GM19239 (cell line): ENCODE data around the gene PHYH.
A peak's percentile ranks its signal among the peaks of the same experiment; 100 is the strongest.
"Not testable (repeated sequence)": the region's sequence is repeated elsewhere in the genome, so short reads cannot be mapped to it uniquely, and the experiment has no call there.

Source experiments
- DNase-seq: peaks from one replicate; pipeline ENCODE4 v3.0.0; 2011; ENCODE audit warnings: low spot score; ENCODE audit not compliant: insufficient read length
- FAIRE-seq: peaks from 2 replicates; lab custom pipeline; 2011; peaks lifted over from hg19 to GRCh38; lab: Jason Lieb, UNC

PHYH gene

GRCh38 chr10:13322615-13323148, 22.8 kb upstream of the PHYH start:
- FAIRE-seq: no peak

GRCh38 chr10:13321576-13321975, 21.7 kb upstream of the PHYH start:
- FAIRE-seq (no peak), DNase-seq (no peak)

More at GRCh38 chr10:13322615-13323148, 22.8 kb upstream of the PHYH start:
- no peak for DNase-seq

- FAIRE-seq (no peak), DNase-seq (no peak)
Measured at GRCh38 chr10:13319166-13319565, 19.3 kb upstream of the PHYH start.

GRCh38 chr10:13317474-13317873, 17.6 kb upstream of the PHYH start:
- FAIRE-seq: no peak

GRCh38 chr10:13316635-13317311, 16.9 kb upstream of the PHYH start:
- FAIRE-seq (no peak), DNase-seq (no peak)

More at GRCh38 chr10:13317474-13317873, 17.6 kb upstream of the PHYH start:
- DNase-seq: no peak

GRCh38 chr10:13315361-13315760, 15.5 kb upstream of the PHYH start:
- FAIRE-seq: no peak
- no peak for DNase-seq

GRCh38 chr10:13311177-13311575, 11.3 kb upstream of the PHYH start:
- no peak for DNase-seq
- no peak for FAIRE-seq

- DNase-seq (no peak), FAIRE-seq (no peak)
Measured at GRCh38 chr10:13310518-13311176, 10.8 kb upstream of the PHYH start.

GRCh38 chr10:13309792-13310191, 9.9 kb upstream of the PHYH start:
- FAIRE-seq (no peak), DNase-seq (no peak)

- FAIRE-seq (no peak), DNase-seq (no peak)
Measured at GRCh38 chr10:13308096-13308495, 8.2 kb upstream of the PHYH start.

GRCh38 chr10:13306103-13306502, 6.2 kb upstream of the PHYH start:
- DNase-seq (no peak), FAIRE-seq (no peak)

- DNase-seq: no peak
- FAIRE-seq: peak; percentile 4
Measured at GRCh38 chr10:13302821-13303555, 3.1 kb upstream of the PHYH start.

- DNase-seq (no peak), FAIRE-seq (no peak)
Measured at GRCh38 chr10:13298748-13299436, 972 bp downstream of the PHYH start.

GRCh38 chr10:13296476-13296875, 3.4 kb downstream of the PHYH start:
- DNase-seq (no peak), FAIRE-seq (no peak)

- DNase-seq (no peak), FAIRE-seq (no peak)
Measured at GRCh38 chr10:13294784-13295183, 5.1 kb downstream of the PHYH start.

- DNase-seq: no peak
- no peak for FAIRE-seq
Measured at GRCh38 chr10:13291821-13292773, 7.8 kb downstream of the PHYH start.

GRCh38 chr10:13291061-13291460, 8.8 kb downstream of the PHYH start:
- FAIRE-seq: no peak
- no peak for DNase-seq

GRCh38 chr10:13284050-13284449, 15.8 kb downstream of the PHYH start:
- DNase-seq: no peak
- FAIRE-seq: no peak

GRCh38 chr10:13282348-13282747, 17.5 kb downstream of the PHYH start:
- not testable (repeated sequence) for FAIRE-seq

More at GRCh38 chr10:13282348-13282747, 17.5 kb downstream of the PHYH start:
- not testable (repeated sequence) for DNase-seq
